Activated T-cell treated with anti-CD3 and anti-CD28 coated beads for 24 hours (primary cell): ENCODE data around the gene OR7A17.

ENCODE experiments used
- DNase-seq: peaks from one replicate; pipeline ENCODE4 v3.0.0-alpha.2; 2020; ENCODE audit warnings: low read depth

The OR7A17 gene

GRCh38 chr19:14886032-14886431 lies at the start of gene OR7A17:
OR7A17 (minus strand) TSS chr19:14886132; CDS start chr19:14881355, 4,777 bp downstream.
- DNase-seq, result no peak

- no peak for DNase-seq
These were observed 47.6 kb upstream of the OR7A17 start for GRCh38 chr19:14933506-14933905.

- no peak for DNase-seq
These were observed 30.9 kb upstream of the OR7A17 start for GRCh38 chr19:14916848-14917247.

GRCh38 chr19:14915116-14915515 lies 29.2 kb upstream of the OR7A17 start:
- no peak for DNase-seq

GRCh38 chr19:14906711-14907110 lies 20.8 kb upstream of the OR7A17 start:
- no peak for DNase-seq

- DNase-seq, result no peak
These were observed 15.8 kb upstream of the OR7A17 start for GRCh38 chr19:14901675-14902260.

- no peak for DNase-seq
These were observed 4.9 kb upstream of the OR7A17 start for GRCh38 chr19:14890643-14891379.

- no peak for DNase-seq
These were observed 4.2 kb upstream of the OR7A17 start for GRCh38 chr19:14889994-14890642.

- DNase-seq, result no peak
These were observed 14.2 kb downstream of the OR7A17 start for GRCh38 chr19:14871619-14872230.

GRCh38 chr19:14868497-14868896 lies 17.4 kb downstream of the OR7A17 start:
- DNase-seq, result no peak

GRCh38 chr19:14848822-14849221 lies 37.1 kb downstream of the OR7A17 start, which contains the start of gene OR7A10:
OR7A10 (minus strand) TSS chr19:14848922; CDS start chr19:14841877, 7,045 bp downstream.
- DNase-seq, result no peak

- DNase-seq, result no peak
These were observed 42.4 kb downstream of the OR7A17 start for GRCh38 chr19:14843578-14843977.

GRCh38 chr19:14843169-14843568 lies 42.8 kb downstream of the OR7A17 start:
- DNase-seq, result no peak

GRCh38 chr19:14840206-14840605 lies 45.7 kb downstream of the OR7A17 start:
- no peak for DNase-seq

- no peak for DNase-seq
These were observed 48.5 kb downstream of the OR7A17 start for GRCh38 chr19:14837391-14837790.

- DNase-seq, result no peak
These were observed 50.9 kb downstream of the OR7A17 start, which contains the start of the genes OR7A5 and OR7C1 for GRCh38 chr19:14835011-14835410. OR7A5 (minus strand) TSS chr19:14835185; CDS start chr19:14828241, 6,944 bp downstream. OR7C1 (minus strand) TSS chr19:14835185; CDS start chr19:14800136, 35,049 bp downstream.

- no peak for DNase-seq
These were observed 55.2 kb downstream of the OR7A17 start for GRCh38 chr19:14830702-14831101.
